GM20431 (cell line): ENCODE measurements around the gene FILIP1.
"Not testable (repeated sequence)": the region's sequence is repeated elsewhere in the genome, so short reads cannot be mapped to it uniquely, and the experiment has no call there.

Source experiments
- in situ Hi-C: fragments of 300-500 bp; cut with MseI, MboI; formaldehyde crosslinking; loops from one replicate; pipeline ENCODE4 v1.15.0; 2020; ENCODE audit warnings: low sequenced_read_pairs; ENCODE audit not compliant: unreplicated experiment

FILIP1 gene

DNA sequence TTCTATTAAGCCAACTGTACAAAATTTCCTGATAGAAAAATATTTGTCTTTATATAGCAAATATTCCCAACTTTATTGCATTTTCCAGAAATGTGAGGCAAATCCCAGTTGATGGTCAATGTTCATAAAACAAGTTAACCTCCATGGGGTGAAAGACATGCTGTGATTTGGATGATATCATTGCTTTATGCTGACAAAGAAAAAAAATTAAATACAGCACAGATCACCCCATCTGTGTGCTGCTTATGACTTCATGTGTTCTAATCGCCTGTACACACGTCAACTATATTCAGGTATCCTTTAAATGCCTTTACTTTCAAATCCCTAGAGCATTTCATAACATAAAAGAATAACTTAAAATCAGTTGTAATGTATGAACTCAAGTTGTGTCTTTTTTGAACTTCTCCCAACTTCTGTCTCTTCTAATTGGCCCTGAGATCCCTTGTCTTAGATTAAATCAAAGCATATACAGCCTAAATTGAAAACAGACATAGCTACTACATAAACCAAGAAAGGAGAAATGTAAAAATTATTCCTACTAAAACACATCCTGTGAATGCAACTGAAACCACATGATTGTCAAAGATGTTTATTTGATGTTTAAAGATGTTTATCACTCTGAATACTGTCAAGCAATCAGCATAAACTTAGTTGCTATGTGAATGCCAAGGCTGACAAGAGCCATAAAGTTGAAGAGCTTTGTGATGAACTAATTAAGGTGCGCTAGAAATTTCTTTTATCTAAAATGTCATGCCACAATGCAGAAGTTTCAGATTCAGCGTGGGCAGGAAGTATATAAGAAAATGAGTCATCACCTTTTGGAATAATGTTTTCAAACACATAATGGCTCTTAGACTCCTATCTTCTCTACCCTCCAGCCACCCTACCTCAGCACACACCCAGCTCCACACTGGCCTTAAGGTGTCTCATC, 68.7 kb downstream of the FILIP1 start:
- in situ Hi-C loops = no loop called here

DNA sequence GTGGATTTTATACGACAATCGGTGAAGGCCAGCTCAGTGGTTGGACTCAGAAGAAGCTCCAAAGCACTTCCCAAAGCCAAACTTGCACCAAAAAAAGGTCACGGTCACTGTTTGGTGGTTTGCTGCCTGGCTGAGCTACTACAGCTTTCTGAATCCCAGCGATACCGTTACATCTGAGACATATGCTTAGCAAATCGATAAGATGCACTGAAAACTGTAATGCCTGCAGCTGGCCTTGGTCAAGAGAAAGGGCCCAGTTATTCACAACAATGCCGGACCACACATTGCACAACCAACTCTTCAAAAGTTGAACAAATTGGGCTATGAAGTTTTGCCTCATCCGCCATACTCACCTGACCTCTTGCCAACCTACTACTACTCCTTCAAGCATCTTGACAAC, 70.2 kb downstream of the FILIP1 start:
- in situ Hi-C loops = no loop called here

DNA sequence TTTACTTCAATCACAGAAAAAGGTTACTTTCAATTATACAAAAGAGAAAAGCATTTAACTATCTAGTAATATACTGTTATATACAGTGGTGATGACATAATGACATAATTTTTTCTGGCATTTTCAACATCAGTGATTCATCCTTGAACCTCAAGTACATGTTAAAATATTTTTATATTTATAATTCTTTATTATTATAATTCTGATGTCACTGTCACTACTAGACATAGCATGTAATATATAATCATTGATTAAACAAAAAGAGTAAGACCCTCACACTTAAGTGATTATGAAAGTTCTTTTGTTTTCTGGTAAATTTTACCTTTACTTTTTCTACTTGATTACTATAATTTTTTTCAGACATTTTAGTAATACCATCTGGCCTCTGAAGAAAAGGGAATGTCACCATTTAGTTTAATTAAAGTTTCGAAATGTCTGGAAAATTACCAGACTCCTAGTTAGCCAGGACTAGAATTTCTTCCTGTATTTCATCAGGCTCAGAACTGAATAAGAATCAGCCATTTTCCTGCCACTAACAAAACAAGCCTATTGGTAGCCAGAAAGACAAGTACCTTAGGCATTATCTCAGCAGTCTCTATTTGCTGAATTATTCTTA, 71.5 kb downstream of the FILIP1 start:
- in situ Hi-C loops = no loop called here

DNA sequence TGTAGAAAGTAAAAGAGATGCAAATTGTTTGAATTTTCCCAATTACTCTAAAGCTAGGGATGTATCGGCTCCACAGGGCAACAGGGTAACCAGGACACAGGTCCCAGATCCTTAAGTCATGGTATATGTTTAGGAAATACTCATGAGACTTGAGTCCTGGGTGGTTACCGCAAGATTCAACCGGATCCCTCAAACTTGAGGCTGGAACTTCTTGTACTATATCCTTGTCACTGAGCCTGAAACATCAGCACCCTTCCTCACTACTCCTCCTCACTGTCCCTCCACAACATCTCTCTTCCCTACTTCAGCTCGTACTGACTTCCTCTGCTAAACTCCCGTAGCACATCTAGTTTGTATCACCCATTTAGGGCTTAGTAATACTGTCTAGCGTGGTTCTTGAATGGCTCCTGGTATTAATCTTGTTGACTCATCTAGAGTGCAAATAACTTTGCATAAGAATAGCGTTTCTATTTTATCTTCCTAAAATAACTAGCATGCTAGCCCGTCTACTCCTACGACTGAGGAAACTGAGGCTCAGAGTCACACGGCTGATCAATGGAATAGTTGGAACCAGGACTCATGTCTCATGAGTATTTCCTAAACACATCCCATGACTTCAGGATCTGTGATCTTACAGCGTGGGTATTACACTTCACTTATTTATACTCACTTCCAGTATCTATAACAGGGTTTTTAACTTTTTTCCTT, 72.1 kb downstream of the FILIP1 start:
- in situ Hi-C loops = no loop called here

DNA sequence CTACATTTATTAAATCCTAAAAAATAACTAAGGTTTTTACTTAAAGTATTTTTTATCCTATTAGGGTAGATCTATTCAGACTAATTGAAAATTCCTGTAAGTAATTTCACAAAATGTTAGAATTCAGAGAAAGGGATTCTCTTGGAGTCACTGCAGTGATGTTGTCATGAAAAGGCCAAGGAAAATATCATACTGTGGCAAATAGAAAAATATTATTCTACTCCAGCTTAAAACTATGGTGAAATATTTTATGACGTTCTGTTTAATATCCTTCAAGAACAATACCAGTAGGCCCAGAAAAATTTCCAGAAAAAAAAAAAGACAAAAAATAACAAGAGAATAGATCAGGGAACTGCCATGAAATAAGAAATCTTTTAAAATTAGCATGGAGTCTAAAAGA, 73.6 kb downstream of the FILIP1 start:
- in situ Hi-C loops = no loop called here

DNA sequence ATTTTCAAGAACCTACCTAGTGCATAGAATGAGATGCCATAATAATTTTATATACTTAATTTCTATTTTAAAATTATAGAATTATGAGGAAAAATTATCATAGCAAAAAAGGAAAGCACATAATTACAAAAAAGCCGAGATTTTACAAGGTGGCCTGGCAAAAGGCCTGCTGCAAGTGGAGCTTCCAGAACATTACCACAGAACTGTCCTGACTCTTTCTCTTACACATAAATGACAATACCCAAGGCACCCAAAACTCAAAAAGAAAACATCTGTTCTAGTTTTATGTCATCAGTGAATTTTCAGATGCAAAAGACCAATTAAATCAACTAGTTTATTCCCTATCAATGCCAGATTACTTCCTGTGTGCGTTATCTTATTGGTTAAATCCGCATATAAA, 74.2 kb downstream of the FILIP1 start:
- in situ Hi-C loops = no loop called here

DNA sequence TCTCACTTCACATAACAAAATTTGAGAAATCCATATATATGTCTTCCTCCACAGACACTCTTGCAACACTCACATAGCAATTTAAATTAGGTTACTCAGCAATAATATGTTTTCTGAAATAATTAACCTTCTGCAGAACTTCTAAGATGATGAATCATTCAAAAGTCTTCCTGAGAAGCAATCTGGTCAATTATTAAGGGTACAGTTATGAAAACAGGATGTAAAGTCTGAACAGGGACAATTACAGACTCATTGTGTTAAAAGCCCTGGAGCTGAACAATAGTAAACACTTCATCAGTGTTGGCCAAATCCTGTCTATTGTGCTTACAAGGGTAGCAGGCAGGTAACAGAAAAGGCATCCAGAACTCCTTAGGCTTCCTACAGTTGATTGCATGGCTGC, 75.4 kb downstream of the FILIP1 start:
- in situ Hi-C loops = no loop called here

DNA sequence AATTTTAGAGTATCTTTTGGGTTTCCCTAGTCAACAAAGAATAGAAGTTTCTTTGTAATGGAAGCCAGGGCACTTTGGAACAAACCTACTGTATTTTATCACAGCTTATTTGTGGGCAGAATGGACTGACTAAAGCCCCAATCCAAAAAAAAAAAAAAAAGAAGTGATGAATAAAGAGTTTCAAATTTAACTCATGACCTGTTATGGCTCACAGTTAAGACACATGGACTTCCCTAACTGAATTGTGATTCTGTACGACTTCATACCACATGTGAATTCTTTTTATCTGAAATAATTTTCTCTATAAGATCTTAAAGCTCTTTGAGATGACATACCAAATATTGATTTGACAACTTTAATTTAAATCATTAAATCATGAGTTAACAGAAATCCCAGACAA, 77.2 kb downstream of the FILIP1 start:
- in situ Hi-C loops = no loop called here

DNA sequence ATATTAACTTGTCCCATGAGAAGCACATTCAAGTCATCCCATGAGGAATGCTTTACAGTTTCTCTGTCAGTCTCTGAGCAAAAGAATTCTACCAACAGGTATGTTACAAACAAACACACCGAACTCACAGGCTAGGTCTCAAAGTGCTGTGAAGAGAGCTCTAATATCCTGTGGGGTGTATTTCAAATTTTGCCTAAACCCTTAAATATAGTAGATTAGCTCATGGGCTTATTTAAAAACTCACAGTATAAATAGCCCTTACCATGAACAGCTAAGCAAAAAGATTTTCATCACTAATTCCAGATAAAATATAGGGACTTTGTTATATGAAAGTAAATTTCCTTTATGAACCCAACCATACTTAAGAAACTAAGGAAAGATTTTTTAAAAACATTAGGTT, 77.8 kb downstream of the FILIP1 start:
- in situ Hi-C loops = no loop called here

DNA sequence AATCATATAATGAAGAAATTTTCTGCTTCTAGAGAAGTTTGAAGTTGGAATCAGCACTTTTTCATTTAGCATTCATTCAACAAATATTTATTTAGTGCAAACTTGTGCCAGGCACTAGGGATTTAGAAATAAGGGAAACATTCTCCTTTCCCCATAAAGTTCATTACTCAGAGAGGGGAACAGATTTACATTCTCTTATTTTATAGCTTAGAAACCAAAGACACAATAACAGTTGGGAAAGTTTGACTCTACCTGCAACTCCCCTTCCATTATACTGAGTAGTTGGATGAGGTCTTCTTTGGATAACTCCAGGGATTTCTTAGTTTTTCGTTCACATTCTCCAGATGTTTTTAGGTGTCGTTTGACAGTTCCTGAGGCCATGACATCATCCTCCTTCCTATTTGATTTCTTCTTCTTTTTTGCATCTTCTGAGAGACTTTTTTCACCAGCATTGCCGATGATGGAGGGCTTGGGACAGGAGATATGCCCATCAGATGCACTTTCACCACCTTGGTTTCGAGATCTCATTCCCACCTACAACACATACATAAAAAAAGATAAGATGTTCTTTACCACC, 79.1 kb downstream of the FILIP1 start:
- in situ Hi-C loops = no loop called here

DNA sequence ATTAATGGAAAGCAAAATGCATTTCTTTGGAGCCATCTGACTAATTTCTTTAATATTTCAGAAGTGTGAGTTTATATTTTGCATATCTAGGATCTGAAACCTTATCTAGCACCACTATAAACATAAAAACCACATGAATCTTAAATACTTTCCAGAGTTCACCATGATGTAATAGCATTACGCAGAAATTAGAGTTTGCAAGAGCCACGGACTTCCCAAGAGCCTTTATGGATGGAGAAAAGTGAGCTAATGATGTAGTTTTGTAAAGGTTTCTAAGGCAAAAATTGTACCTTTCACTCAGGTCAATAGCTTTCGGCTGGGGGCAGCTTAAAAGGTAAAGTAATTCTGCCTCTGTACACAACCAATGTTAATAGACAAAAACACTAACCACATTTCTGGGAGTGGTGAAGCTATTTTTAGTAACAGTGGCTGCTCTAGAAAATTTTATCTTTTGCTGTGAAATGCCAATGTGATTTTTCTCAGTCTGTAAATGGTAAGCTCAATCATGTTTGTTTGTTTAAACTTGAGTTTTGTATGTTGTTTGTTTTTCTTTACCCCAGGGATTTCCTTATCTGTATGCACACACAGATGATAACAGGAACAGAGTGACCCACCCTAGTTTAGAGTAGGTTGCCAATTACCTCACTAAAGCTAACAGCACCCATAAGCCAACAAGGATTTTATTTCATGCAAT, 80.5 kb downstream of the FILIP1 start:
- in situ Hi-C loops = no loop called here

DNA sequence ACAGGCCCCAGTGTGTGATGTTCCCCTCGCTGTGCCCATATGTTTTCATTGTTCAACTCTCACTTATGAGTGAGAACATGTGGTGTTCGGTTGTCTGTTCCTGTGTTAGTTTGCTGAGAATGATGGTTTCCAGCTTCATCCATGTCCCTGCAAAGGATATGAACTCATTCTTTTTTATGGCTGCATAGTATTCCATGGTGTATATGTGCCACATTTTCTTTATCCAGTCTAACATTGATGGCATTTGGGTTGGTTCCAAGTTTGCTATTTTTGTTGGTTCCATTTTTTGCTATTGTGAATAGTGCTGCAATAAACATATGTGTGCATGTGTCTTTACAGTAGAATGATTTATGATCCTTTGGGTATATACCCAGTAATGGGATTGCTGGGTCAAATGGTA, 83.0 kb downstream of the FILIP1 start:
- in situ Hi-C loops = not testable (repeated sequence)

DNA sequence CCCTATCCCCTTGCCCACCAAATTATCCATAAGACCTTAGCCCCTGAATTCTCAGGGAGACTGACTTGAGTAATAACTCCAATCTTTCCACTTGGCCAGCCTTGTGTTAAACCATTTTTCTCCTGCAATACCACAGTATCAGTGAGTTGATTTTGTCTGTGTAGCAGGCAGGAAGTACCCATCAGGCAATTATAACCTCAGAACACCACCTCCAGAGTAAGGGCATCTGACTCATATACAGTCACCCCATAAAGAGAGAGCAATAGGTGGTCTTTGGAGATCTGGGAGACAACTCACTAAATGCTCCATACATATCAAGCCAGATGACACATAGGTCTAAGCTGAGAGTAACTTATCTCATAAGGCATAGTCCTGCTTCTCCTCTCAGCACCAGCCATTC, 83.7 kb downstream of the FILIP1 start:
- in situ Hi-C loops = no loop called here

DNA sequence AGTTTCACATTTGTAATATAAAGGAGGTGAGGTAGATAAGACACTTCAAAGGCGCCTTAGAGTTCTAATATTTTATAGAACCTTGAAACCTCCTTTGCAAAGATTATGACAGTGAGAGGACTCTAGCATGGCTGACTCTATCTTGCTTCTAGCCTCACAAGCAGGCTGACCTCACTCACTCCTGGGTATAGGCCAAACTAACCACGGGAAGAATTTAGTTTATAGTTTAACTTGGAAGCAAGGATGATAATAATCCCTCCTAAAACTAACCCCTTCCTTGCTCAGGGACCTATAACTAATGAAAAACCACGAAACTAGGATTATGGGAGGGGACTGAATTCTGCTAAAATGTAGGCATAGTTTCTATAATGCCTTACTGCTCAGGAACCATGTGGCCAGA, 84.3 kb downstream of the FILIP1 start:
- in situ Hi-C loops = no loop called here

DNA sequence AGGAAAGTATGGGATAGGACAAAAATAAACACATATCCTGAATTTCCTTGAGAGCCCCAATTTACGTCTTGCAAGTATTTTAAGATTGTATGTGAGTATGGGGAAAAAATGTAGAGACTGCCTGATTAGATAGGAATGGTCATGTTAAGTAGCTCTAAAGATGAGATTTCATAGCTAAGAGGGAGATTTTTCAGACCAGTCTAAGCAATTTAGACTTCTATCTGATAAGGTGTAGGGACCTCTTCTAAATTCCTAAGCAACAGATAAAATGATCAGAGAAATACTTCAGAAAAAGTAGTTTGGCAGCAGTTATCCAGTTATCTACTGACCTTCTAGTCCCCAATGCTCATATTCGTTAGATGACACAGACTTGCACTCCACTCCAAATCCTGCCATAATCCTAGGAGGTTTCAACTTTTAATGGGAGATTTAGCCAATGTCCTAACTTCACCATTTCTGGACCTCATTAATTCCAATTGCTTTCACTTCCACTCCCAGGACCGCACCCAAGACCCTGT, 90.0 kb downstream of the FILIP1 start:
- in situ Hi-C loops = no loop called here

DNA sequence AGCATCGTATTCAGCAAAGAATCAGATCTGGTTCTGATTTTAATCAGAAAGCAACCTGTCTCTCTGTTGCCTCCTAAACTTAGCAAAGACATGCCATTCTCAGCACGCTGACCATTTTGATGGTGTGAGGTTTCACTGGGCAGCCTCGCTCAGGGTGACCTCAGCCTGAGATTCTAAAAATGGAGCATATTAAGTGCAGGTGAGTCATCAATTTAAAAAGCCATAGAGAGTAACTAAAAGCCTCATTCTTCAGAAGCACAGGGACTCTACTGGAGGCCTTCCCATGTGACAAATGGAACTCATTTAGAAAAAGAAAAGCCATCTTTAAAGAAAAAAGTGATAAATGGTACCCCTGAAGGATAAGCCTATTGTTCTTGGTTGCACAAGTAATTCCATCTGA, 91.3 kb downstream of the FILIP1 start:
- in situ Hi-C loops = no loop called here

DNA sequence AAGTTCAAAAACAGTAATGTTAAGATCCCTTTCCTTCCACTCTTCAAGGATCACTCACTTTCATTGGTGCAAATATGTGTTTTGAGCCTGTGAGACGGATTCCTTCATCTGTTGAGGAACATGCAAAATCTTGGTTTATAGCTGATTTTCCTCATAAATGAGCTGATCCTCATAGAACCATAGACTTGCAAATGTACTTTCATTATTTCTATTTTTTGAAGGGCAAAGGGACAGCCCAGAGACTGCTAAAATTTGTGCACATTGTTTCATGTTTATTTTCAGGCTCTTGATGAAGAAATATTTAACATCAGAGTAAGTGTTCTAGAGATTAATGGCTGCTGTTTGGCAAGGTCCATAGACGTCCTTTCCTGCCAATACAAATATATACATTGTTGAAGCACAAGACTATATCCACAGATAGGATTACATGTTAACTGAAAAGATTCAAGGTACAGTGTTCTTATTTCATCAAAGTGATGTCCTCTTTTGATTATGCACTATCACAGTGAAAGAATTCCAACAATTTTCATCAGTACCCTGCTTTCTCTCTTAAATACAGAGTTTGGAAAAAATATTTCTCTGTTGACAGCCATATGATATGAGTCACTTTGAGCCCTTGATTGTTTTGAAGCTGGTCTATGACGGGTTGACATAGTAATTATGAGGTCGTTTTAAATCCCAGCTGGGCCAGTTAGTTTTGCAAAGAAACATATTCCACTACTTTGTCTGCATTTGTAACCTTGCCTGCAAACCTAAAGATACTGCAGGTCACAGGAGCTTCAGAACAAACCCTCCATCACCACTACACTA, 95.7 kb downstream of the FILIP1 start:
- in situ Hi-C loops = no loop called here

DNA sequence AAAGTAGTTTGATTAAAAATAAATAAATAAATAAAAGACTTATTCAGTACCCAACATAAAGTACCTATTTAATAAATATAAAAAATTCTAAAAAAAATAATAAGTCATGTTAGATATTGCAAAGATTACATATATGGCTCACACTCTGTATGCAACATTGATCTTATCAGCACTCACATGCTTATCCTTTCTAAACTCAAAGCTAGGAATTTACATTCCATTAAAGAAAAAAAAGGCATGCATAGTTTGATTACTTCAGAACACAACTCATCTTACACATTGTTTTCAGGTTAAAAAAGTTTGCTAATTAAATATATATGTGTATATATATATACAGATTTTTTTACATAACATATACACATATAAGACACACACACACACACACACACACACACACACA, 96.4 kb downstream of the FILIP1 start:
- in situ Hi-C loops = no loop called here
